Measurements from ENCODE around the gene EPGN. TPM values are rescaled to one million over a fixed set of nuclear protein-coding genes. Genes with fewer than 3 reads are reported as not detected.

EPGN gene
- total and polyA plus RNA-seq, 2 of the 13 experiments (the other 11 are each of a cell fraction or from before 2014, with no cell fraction given), result not detected

GRCh38 chr4:74318276-74318675 is 10.0 kb downstream of the EPGN start:
- H3K79me2 ChIP-seq (ENCODE audit: insufficient read depth, low read length), result no peaks in the 10 kb centered on the region
- ATAC-seq, result no peak
- H4K20me1 ChIP-seq (ENCODE audit: insufficient read depth, low read length), result no peaks in the 10 kb centered on the region
- TF ChIP-seq ARID4A (CRISPR knock-in tag; IDR thresholded peaks at IDR 0.05; ENCODE audit: borderline replicate concordance) (no peak), ZNF747 (CRISPR knock-in tag; IDR thresholded peaks at IDR 0.05; ENCODE audit: borderline replicate concordance) (no peak), FOSL1 (CRISPR knock-in tag; IDR thresholded peaks at IDR 0.05; ENCODE audit: borderline replicate concordance) (no peak), RBAK (CRISPR knock-in tag; IDR thresholded peaks at IDR 0.05) (no peak), PHF21A (CRISPR knock-in tag; IDR thresholded peaks at IDR 0.05) (no peak), EP300 (IDR thresholded peaks at IDR 0.05; ENCODE audit: low read depth in 2 of 2, low read length in 2 of 2) (no peak), EP300 (CRISPR knock-in tag; IDR thresholded peaks at IDR 0.05; ENCODE audit: borderline replicate concordance) (no peak), KDM4B (CRISPR knock-in tag; IDR thresholded peaks at IDR 0.05) (no peak), ZBTB39 (CRISPR knock-in tag; IDR thresholded peaks at IDR 0.05) (no peak)
- in situ Hi-C loops (cut with HindIII; ENCODE audit: extremely low pct_ligation_motif_present, low pct_unique_long_range_greater_than_20kb) (no loop called here), intact Hi-C loops (cut with micrococcal nuclease; ENCODE audit: unreplicated experiment) (no loop called here)
- BruUV-seq (replicated peaks), result no TSS peak
- no peaks in the 10 kb centered on the region for H3K36me3 ChIP-seq (replicated peaks in 1 of 2; ENCODE audit: control insufficient read depth in 1 of 2, insufficient read depth in 2 of 2, low read length in 2 of 2)
- no peak overlapping the region for H3K4me2 ChIP-seq (ENCODE audit: low read depth, low read length)
- H3K9ac ChIP-seq (ENCODE audit: insufficient read depth, low read depth, low read length), result no peak overlapping the region
- CTCF ChIA-PET (ENCODE audit: low intra/inter-chr PET ratio, low total read pairs), result no interaction called here
- 33% methylated on average over 2 of the region's 2 CpGs for WGBS (ENCODE audit: low lambda C conversion rate)
- POLR2A ChIA-PET, result no interaction called here
- FAIRE-seq, result no peak
- H3K4me1 ChIP-seq (ENCODE audit: insufficient read depth, low read length), result no peaks in the 10 kb centered on the region
- no peak overlapping the region for H2AFZ ChIP-seq (ENCODE audit: low read length)
- no peak overlapping the region for H3K4me3 ChIP-seq (replicated peaks in 1 of 3; ENCODE audit: insufficient read depth in 1 of 3, low read depth in 2 of 3, low read length in 3 of 3)
- no peaks in the 10 kb centered on the region for H3K9me3 ChIP-seq (ENCODE audit: low read length)
- no peak for DNase-seq (ENCODE audit: low spot score)
- no peak overlapping the region for H3K27ac ChIP-seq (ENCODE audit: extremely low read length, insufficient read depth, low read length)
- H3K27me3 ChIP-seq (ENCODE audit: control insufficient read depth in 1 of 2, insufficient read depth in 2 of 2, low read length in 2 of 2), result no peaks in the 10 kb centered on the region
